HL-60/S4 (cell line): ENCODE measurements around the gene LSM4.

ENCODE experiments used
- in situ Hi-C: fragments of 300-500 bp; cut with MboI; formaldehyde crosslinking; loops from 2 replicates; pipeline ENCODE4 v1.14.3; 2022; ENCODE audit warnings: low sequenced_read_pairs

The LSM4 gene

GRCh38 chr19:18280247-18281081 is 42.4 kb downstream of the LSM4 start:
- in situ Hi-C loops, result no loop called here

DNA sequence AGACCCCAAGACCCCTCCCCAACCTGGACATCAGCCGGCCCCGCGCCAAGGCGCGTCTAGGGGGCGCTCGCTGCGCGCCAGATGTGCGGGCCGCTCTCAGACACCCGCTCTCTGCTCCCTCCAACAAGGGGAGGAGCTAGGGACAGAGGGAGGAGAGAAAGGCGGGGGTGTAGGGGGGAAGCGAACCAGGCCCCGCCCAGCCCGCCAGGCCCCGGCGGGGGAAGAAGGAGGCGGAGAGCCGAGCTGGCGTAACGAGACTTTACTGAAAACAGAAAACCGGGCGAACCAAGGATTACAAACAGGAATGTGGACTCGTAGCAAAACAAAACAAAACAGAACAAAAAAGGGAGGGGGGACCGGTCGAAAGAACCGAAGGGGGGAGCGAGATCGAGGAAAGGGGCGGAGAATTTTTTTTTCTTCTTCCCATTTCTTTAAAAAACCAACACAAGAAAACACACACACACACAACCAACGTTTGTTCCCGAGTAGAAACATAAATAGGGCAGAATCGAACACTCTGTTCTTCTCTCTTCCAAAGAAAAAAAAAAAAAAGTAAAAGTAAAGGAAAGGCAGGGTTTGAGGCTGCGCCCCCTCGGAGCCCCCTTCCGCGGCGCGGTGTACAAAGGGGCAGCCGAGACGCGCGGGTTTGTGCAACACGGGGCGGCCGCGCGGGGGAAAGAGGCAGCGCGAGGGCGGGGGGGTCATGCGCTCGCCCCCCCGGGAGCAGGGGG is 43.2 kb downstream of the LSM4 start:
- in situ Hi-C loops, result loop anchor here (5.0 to 10.0 kb wide), 2 partner anchors 43 to 125 kb away; partner anchors contain the start of gene LSM4

- in situ Hi-C loops, result loop anchor here (5.0 to 10.0 kb wide), 2 partner anchors 43 to 126 kb away; partner anchors contain the start of gene LSM4
Measured at GRCh38 chr19:18279266-18279515, 43.7 kb downstream of the LSM4 start.

DNA sequence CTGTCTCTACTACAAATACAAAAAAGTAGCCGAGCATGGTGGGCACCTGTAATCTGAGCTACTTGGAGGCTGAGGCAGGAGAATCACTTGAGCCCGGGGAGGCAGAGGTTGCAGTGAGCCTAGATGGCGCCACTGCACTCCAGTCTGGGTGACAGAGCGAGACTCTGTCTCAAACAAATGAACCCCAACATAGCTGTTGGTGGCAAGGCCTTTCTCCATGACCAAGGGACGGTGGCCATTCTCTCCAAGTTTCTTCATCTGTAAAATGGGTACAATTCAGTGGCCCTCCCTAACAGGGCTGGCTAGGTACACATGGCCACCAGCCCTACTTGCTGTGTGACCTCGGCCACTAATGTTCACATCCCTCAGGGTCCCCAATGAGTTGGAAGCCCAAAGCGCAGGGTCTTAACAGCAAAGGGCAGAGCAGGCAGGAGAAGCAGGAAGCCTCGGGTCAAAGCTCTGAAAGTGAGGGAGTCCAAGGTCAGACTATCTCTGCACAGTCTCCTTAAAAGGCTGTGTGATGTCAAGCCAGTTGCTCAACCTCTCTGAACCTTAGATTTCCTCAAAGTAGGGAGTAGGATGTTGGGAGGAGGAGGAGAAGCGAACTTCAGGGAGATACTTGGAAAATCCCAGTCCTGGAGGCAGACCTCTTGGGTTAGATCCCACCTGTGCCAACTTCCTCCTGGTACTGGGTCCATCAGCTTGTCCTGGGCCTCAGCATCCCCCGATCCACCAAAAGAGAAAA is 44.2 kb downstream of the LSM4 start:
- in situ Hi-C loops, result loop anchor here (5.0 to 10.0 kb wide), 2 partner anchors 44 to 126 kb away; partner anchors contain the start of gene LSM4

DNA sequence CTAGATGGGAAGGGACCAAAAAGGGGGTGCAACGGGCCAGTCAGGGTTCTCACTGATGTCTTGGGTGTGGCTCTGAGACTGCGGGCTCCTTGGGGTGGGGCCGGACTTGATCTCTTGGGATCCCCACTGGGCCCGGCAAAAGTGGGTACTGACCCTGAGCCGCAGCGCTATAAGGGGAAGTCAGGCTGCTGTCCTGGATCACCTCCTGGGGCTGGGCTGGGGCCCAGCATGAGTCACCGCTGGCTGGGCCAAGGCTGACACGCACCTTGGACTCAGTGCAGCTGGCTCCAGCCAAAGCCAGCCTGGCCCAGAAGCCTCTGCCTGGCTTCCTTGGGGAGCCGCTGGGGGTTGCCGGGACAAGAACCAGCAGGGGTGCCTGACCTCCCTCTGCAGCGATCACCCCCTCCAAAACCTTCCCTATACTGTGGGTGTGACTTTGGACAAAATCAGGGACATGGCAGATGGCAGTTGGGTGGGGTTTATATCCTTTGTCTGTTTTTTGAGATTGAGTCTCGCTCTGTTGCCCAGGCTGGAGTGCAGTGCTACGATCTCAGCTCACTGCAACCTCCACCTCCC is 48.0 kb downstream of the LSM4 start:
- in situ Hi-C loops, result loop anchor here (5.0 to 10.0 kb wide), 2 partner anchors 47 to 130 kb away; partner anchors contain the start of gene LSM4

DNA sequence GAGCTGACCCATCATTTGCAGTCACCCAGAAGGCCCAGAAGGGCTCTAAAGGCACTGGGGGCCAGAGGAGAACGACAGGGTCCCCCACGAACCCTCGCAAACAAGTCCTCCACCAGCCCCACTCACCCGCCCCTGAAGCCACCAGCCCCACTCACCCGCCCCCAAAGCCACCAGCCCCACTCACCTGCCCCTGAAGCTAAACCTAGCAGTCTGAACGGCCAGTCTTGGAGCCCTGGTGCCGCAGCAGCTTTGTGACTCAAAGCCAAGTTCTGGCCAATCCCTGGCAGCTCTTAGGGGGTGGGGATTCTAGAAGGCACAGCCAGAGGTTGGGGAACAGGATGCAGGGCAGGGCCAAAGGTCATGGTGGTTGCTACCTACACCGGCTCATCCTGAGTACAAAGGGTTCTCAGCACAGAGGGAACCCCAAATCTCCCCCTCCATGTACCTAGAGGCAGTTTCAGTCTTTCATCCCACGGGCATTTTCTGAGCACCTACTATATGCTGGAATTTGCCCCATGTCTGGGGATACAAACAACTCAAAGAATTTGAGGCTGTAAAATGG is 48.6 kb downstream of the LSM4 start, which contains the start of gene IQCN:
Gene IQCN (minus strand): TSS at position 234 of the 562 bp plus-strand sequence. CDS start 4,974 bp downstream, outside the sequence.
- in situ Hi-C loops, result loop anchor here (10.0 kb wide), 1 partner anchor 131 kb away; no protein-coding TSS in a partner anchor

- in situ Hi-C loops, result loop anchor here (10.0 kb wide), 1 partner anchor 131 kb away; no protein-coding TSS in a partner anchor
Measured at GRCh38 chr19:18273561-18274218, 49.2 kb downstream of the LSM4 start.

DNA sequence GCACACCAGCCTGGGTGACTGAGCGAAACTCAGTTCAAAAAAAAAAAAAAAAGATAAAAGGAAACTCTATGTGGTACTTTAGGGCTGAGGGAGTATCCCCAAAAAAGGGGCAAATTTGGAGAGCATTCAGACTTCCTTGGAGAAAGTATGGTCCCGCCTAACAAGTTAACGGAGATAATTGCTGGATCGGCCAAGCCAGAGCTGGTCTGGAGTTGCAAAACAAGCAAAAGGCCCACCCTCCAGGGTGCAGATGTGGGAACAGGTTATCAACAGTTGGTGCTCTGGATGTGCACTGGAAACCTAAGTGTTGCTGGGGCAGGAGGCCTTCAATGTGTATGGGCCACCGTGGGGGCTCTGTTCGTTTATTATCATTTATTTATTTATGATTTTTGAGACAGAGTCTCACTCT is 51.4 kb downstream of the LSM4 start:
- in situ Hi-C loops, result loop anchor here (10.0 kb wide), 1 partner anchor 133 kb away; no protein-coding TSS in a partner anchor

DNA sequence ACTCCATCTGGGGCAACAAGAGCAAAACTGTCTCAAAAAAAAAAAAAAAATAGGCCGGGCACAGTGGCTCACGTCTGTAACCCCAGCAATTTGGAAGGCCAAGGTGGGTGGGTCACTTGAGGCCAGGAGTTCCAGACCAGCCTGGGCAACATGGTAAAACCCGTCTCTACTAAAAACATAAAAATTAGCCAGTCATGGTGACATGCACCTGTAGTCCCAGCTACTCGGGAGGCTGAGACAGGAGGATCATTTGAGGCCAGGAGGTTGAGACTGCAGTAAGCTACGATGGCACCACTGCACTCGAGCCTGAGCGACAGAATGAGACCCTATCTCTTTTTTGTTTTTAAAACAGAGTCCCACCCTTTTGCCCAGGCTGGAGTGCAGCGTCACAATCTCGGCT is 52.5 kb downstream of the LSM4 start:
- in situ Hi-C loops, result loop anchor here (10.0 kb wide), 1 partner anchor 134 kb away; no protein-coding TSS in a partner anchor

DNA sequence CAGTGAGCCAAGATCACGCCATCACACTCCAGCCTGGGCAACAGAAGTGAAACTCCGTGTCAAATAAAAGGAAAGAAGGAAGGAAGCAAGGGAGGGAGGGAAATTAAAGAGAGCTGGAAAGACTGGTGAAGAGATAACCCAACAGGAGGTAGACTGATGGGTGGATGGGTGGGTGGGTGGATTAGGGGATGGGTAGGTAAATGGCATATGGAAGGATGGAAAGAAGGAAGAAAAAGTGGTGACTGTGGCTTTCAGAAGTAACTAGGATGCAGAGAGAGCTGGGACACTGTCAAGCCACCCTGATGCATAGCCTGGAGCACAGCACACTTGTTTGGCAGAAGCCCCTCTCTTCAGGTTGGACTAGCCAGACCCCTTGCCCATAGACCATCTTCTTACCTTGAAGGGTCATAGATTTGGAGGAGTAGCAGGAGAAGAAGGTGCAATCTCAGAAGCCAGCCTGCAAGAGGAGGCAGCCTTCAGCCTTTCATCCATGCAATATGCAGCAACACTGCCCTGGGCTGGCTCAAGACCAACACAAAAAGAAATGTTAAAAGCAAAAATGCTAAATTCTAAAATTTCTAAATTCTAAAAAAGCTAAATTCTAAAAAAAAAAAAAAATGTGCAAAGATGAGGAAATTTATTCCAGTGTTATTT is 53.7 kb downstream of the LSM4 start:
- in situ Hi-C loops, result no loop called here

DNA sequence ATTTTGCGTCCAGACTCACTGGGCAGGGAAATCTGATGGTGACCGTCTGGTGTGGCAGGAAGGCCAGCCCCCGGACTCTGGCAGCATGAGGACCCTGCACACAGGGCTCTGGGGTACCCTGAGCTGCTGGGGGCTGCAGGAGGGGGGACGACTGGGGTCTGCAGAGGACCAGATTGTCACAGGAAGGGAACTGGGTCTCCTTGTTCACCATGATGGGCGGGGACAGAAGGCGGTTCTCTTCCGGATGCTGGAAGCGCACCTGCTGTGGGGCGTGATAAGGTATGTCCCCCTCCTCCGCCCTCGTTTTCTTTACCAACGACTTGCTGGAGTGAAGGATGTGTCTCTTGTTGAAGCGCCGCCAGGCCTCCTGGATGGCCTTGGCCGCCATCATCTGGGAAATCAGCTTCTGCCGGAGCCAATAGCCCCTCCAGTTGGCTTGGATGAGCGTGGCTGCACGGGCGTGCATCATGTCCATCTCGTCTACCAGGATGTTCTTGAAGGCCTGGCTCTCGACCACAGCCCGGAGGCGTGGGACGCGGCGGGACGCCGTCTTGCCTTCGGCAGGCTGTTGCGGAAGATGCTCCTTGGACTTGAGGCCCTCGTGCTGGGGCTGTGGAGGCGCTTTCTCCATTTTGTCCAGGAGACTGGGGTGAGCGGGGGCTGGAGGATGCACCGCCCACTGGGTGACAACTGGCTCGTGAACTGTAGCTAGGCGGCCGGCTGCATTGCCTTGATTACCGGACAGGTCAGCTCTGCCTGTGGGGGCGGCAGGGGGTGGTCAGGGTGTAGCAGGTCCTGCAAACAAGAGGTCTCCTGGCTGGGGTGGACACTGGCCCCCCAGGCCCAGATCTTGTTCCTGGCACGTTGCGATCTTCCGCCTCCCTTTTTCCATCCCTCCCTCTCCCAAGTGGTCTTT is 55.8 kb downstream of the LSM4 start:
- in situ Hi-C loops, result no loop called here

DNA sequence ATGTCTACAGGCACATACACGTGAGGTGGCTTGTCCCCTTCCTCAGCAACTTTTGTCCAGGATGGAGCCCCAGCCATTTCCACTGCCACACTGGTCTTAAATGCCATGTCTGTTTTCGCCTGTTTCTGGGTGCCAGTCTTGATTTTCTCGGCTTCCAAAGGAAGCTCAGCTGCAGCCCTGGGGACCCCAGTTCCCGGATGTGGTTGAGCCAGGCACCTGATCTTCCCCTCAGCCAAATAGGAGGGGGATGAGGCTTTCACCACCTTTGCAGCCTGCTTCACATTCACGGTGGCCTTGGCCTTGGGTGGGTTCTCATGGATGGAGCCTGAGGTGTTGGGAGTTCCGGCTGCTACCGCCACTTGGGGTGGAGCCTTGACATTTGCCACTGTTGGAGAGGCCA is 57.3 kb downstream of the LSM4 start:
- in situ Hi-C loops, result no loop called here

DNA sequence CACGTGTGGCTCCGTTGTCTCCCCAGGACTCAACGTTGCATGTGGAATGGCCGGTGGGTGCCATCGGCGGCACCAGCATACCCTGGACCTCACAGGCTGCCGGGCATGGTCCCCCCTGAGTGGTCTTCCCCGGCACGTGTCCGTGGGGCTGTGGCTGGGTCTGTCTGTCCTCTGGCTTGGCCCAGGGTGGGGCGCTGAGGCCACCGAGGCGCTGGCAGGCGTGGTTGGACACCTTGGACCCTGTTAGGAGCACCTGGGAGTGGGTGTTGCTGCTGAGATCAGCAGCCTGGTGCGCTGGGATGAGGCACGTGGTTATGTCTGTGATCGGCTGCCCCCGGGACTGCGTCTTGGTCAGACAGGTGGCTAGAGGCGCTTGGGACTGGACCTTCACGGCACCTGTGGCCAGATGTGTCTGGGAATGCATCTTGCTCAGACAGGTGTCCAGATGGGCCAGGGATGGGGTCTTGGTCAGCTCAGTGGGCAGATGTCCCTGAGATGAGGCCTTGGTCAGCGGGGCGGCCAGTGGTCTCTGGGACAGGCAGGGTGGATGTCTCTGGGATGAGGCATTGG is 57.8 kb downstream of the LSM4 start:
- in situ Hi-C loops, result no loop called here

- in situ Hi-C loops, result no loop called here
Measured at GRCh38 chr19:18264137-18264854, 58.6 kb downstream of the LSM4 start.

DNA sequence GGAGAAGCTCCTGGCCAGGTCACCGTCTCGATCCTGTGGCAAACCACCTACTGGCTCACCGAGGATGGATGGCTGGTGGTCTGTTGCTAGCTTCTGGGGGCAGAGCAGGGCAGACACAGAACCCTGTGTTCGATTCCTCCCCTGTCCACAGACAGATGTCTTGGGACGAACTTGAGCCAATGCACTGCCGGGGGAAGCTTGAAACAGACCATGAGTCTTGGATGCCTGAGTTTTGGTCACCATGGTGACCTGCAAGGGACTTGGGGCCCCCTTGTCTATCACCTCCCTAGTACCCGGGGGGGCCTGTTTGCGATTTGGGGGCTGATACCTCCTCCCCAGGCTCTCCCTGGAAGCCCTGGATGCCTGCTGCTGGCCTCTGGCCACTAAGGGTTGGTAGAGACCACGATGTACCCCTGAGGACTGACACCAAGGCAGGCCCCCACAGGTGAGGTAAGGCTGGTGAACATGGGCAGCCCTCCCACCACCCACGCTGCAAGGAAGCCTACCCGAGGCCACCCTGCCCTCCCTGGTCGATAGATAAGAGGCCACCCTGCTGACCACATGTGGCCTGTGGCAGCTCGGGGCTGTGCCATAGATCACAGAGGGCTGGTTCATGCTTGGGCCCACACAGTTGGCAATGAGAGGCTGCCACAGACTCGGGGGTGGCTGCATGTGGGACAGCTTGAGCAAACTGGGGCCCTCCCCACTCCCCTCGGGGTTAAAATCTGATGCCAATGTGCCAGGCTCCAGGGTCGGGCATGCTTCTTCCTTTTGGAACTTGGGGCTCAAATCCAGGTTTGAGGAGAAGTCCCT is 59.3 kb downstream of the LSM4 start:
- in situ Hi-C loops, result no loop called here

DNA sequence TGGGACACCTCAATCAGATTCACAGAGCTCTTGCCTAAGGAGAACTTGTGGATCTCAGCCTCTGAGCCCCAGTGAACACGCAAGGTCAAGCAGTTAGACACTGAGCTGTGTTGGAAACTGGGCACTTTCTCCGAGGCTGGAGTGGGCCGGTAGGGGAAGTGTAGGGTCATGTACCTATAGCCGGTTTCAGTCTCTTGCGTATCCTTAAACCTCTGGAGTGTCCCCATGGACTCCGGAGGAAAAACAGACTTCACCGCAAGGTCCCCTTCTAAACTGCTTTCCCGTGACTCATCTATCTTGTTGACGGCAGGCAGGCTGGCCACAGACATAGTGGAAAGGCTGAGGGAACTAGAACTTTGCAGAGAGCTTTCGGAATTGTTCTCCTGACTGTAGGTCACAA is 60.0 kb downstream of the LSM4 start:
- in situ Hi-C loops, result no loop called here
